Activated T-cell treated with anti-CD3 and anti-CD28 coated beads for 24 hours (primary cell): ENCODE results near the gene SKAP1.
"Not testable (repeated sequence)": the region's sequence is repeated elsewhere in the genome, so short reads cannot be mapped to it uniquely, and the experiment has no call there.

Experiments used
- DNase-seq: peaks from one replicate; pipeline ENCODE4 v3.0.0-alpha.2; 2020; ENCODE audit warnings: low read depth

SKAP1 gene

GRCh38 chr17:48412841-48413240 lies 17.2 kb downstream of the SKAP1 start:
- no peak for DNase-seq

GRCh38 chr17:48410821-48411220 lies 19.2 kb downstream of the SKAP1 start:
- DNase-seq, result not testable (repeated sequence)

GRCh38 chr17:48409607-48410006 lies 20.4 kb downstream of the SKAP1 start:
- DNase-seq, result no peak

DNA sequence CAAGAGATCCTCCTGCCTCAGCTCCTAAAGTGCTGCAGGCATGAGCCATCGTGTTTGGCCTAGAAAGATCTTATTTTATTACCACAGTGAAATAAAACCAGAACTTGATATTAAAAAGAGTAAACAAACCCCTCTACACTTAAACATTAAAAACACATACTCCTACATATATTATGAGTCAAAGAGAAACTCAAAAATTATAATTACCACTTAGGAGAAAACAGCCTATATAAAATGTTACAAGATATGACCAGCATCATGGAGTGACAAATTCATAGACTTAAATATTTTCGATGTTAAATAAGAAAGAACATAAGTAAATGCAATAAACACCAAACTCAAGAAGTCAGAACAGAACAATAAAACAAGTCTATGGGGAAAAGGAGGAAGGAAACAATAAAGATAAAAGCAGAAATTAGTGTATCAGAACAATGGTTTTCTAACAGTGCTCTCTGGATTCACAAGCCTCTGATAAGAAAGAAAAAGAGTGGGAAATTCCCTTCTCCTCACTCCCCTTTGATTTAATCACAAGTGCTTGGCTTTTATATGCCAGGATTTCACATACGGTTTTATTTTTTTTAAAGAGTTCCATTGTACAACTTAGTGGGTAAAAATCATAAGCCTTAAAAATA lies 23.0 kb downstream of the SKAP1 start:
- no peak for DNase-seq

GRCh38 chr17:48394821-48395220 lies 35.2 kb downstream of the SKAP1 start:
- DNase-seq, result no peak

GRCh38 chr17:48393283-48393682 lies 36.7 kb downstream of the SKAP1 start:
- no peak for DNase-seq

DNA sequence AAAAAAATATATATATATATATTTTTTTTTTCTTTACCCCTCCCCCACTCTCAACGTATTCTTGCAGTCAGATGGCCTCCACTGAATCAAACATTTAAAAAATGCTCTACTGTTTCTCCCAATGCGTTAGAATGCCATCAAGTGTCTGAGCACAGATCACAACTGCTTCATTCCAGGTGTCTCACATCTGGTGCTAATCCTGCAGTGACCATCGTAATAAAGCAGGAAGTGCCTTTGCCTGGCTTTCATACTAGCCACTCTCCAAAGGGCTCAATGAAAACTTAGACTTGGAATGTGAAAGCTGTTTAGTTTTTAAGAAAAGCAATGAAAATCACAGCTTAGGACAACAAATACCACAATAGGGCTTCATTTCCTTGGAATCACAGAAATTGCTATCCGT lies 37.2 kb downstream of the SKAP1 start:
- no peak for DNase-seq

DNA sequence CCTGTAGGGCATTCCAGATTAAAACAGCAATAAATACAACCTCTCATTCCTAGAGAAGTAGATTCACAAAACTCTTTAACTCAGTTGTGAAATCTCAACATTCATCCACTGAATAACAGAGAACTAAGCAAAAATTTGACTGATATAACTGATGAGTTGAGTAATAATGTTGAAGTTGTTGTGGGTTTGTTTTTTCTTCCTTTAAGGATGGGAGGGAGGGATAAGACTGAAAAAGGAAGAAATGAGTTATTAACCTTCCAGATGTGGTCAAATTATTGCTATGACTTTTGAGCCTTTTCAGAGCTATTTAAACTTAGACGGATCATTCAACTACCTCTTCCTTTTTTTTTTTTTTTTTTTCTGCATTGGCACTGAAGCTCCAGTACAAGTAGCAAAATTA lies 38.6 kb downstream of the SKAP1 start:
- no peak for DNase-seq

DNA sequence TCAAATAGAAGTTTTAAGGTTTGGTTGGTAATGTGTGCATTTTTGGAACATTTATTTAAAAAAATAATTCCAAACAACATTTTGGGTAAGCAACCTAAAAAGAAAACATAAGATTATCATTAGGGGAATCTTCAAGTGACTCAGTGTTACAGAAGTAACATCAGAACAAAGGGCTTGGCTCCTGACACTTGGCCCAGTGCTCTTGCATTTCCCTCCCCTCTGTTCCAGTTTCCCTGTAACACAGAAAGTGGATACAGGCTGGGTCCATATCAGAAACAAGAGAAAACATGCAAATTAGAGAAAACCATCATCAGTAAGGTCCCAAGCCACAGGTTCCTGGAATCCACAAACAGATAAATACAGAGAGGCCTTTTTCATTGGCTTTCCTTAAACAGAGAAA lies 40.1 kb downstream of the SKAP1 start:
- no peak for DNase-seq

GRCh38 chr17:48388955-48389743 lies 40.9 kb downstream of the SKAP1 start:
- DNase-seq, result no peak

DNA sequence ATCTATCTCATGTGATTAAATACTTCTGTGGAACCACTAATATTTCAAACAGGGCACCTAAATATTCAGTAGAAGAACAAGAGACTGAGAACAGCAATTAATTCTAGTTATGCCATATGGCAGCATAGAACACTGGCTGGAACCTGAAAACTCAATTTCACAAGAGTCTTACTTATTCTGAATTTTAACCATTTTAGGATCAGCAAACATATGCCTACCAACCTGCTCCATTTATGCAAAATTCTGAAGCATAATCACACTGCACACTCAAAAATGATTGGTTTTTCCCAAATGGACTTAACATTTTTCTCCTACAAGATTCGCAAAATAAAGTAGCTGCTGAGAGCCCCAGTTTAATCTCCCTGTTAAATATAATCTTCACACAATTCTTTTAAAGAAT lies 43.2 kb downstream of the SKAP1 start:
- no peak for DNase-seq

DNA sequence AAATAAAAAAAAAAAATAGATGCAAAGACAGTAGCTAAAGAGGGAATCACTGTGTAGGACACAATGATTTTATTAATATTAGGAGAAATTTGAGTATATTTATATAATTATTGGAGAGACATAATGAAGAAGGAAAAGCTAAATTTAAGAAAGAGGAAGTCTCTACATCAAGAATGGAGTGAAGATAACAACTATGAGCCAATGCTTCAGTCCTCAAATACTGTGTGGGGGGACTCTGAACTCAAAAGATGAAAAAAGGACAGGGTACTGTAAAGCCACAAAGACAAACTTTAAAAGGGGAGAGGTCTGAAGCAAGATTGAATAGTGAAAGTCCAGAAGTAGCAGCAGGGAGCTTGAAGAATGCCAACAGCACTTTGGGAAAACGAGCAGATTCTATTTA lies 44.7 kb downstream of the SKAP1 start:
- DNase-seq, result no peak

GRCh38 chr17:48384164-48384563 lies 45.9 kb downstream of the SKAP1 start:
- DNase-seq, result no peak

- no peak for DNase-seq
These were observed 47.0 kb downstream of the SKAP1 start for GRCh38 chr17:48382989-48383388.

DNA sequence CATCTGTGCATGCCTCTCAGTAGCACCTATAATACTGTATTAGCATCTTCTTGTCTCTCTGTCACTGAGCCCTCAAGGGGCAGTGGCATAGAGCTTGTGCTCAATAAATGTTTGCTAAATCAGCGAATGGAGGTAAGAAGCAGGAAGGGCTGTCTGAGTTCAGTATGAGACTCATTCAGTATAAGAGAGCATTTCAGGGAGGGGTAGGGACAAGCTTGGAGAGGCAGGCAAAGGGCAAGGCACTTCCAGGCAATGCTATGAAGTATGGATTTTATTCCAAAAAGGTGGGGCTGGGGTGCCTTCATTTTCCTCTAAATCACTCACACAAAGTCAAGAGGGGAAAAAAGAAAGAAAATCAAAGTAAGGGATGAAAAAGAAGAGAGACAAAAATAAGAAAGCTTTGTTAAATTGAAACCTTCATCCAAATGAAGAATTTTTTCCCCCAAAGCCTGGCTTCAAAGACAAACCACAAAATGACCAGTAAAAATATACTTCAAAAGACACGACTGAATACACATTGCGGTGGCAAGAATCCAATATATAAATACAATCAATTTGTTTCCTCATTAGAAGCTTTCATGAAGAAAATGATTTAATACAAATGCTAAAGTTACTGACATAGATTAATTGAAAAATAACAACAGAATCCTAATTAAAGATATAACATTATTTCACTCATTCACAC lies 51.2 kb downstream of the SKAP1 start:
- DNase-seq, result no peak

DNA sequence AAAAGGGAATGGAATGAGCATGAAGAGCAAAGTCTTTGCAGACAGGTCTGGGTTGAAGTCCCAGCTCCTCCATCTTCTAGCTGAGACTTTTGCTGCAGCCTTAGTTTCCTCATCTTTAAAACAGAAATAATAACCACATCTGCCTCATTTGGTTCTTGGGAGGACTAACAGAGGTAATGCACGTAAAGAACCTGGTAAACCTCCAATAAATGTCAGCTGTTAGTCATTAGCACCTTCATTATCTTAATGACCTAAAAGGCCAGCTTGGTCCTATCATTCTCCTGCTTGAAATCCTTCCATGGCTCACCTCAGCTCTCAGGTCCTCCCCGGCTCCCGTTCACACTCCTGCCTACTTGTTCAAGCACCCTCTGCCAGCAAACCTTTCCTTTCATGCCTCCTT lies 51.8 kb downstream of the SKAP1 start:
- DNase-seq, result no peak

DNA sequence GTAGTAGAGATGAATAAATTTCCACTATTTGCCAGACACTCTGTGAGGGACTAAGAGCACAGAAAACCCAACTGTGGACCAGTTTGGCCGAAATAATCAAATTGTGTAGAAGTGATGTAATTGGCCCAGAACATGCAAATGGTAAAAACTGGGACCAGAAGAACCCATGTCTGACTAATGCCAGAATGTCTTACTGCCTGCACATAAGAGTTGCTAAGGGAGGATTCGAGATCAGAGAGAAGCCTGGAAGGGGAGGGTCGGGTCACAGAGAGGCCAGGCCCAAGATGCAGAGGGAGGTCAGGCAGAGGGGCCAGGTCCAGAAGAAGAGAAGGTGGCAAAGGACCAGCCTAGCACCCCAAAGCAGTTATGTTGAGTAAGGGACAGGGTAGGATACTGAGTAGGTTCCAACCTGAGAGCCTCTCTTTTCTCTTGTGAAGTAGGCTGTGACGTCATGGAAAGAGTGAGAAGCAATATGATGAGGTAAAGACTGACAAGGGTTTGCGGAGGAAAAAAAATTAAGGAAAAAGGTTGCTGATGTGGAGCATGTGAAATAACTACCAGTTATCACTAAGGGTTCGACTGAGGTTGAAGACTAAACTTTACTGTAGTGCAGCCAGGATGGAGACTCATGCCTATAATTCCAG lies 53.2 kb downstream of the SKAP1 start:
- DNase-seq, result no peak

DNA sequence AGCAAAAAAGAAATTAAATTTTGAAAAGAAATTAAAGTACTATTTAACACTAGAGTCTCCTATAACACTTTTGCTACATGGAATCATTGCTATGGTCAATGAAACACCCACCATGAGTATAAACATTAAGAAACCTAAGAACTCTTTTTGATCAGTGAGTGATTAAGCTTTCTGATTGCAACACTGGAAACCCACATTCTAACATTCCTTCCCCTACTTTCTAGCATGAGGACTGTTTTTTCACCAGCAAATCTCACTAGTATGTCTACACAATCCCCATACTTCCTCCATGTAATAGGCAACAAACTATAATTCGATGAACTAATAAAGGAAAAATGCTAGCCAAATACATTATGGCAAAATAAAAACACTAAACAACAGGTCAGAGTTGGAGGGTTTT lies 54.7 kb downstream of the SKAP1 start:
- DNase-seq, result no peak

DNA sequence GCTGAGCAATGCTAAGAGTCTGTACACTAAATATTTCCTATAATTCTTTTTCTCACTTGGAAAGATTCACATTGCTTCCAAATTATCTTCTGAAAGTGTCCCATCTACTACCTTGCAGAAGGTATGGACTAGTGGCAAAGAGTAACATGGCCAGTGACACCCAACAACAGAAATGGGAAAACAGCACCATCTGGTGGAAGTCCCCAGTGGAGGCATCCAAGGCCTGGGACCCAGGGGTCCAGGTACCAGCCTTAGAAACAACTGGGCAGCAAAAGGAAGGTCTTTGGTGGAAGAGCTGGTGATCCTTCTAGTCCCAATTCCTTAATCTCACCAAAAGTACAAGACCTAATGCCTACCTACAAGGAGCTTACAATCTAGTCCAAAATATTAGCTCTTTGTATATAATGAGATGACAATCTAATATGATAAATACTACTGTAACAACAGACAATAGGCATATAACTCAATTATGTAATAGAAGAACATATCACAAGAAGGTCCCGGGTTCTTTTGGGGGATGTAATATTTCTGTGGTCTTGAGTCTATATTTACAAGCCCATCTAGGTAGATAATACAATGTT lies 55.3 kb downstream of the SKAP1 start:
- DNase-seq, result peak; percentile 13

- no peak for DNase-seq
These were observed 56.1 kb downstream of the SKAP1 start for GRCh38 chr17:48373883-48374282.

- DNase-seq, result no peak
These were observed 56.7 kb downstream of the SKAP1 start for GRCh38 chr17:48373130-48373830.

- not testable (repeated sequence) for DNase-seq
These were observed 61.0 kb downstream of the SKAP1 start for GRCh38 chr17:48368967-48369366.
